Sigmoid colon (tissue), 3 donors: ENCODE measurements around the gene CELSR2.

Experiments used
- CTCF ChIP-seq, 4 experiments: fragments of 450-650 bp in 3 of 4; fragments of 200-600 bp in 1 of 4; IDR thresholded peaks; one replicate each; pipeline ENCODE4 v1.5.1; 2016 to 2019; ENCODE audit warnings: antibody characterized with exemption in 4 of 4, mild to moderate bottlenecking in 3 of 4, moderate library complexity in 2 of 4
- POLR2A ChIP-seq, 2 donors: fragments of 450-650 bp; IDR thresholded peaks; one replicate each; pipeline ENCODE4 v1.6.1; 2016; ENCODE audit warnings: antibody characterized with exemption in 2 of 2, mild to moderate bottlenecking in 2 of 2, moderate library complexity in 2 of 2

- TF ChIP-seq POLR2A (IDR thresholded peaks at IDR 0.05), result no peak
- no peak for TF ChIP-seq CTCF (IDR thresholded peaks at IDR 0.05)
Observed at GRCh38 chr1:109265741-109266330, 16.5 kb downstream of the CELSR2 start.
